Activated CD8-positive, alpha-beta memory T cell treated with anti-CD3 and anti-CD28 coated beads for 36 hours (primary cell): ENCODE results near the gene HNRNPA3. TPM values are rescaled to one million over a fixed set of nuclear protein-coding genes. Genes with fewer than 3 reads are reported as not detected.
"Not testable (repeated sequence)": the region's sequence is repeated elsewhere in the genome, so short reads cannot be mapped to it uniquely, and the experiment has no call there.

Experiments used
- CTCF ChIA-PET: fragments of 350-600 bp; sonication (Branson Sonifier 250); formaldehyde crosslinking; loops from one replicate; lab custom pipeline; 2021; ENCODE audit warnings: antibody characterized with exemption; lab: Charles Lee
- POLR2A ChIA-PET: fragments of 350-600 bp; sonication (Branson Sonifier 250); formaldehyde crosslinking; loops from one replicate; lab custom pipeline; 2021; ENCODE audit warnings: antibody characterized with exemption; lab: Charles Lee
- total RNA-seq, 2 experiments: library from RNA; stranded (reverse); gene quantifications; one replicate each; pipeline ENCODE4 v1.2.3, GENCODE V29; 2021

HNRNPA3 gene
- total RNA-seq, 2 experiments from 2014 or later, result 220 to 227 TPM

- POLR2A ChIA-PET, result no interaction called here
These were observed 28.0 kb upstream of the HNRNPA3 start for GRCh38 chr2:177184606-177185005.

GRCh38 chr2:177186038-177186437 lies 26.6 kb upstream of the HNRNPA3 start:
- CTCF ChIA-PET, result interaction anchor here (0.8 kb wide), 1 partner anchor 21 kb away, joined by 4 read pairs; no protein-coding TSS in a partner anchor
- POLR2A ChIA-PET, result not testable (repeated sequence)

More at GRCh38 chr2:177184606-177185005, 28.0 kb upstream of the HNRNPA3 start:
- CTCF ChIA-PET, result interaction anchor here (0.6 kb wide), 1 partner anchor 591 kb away, joined by 3 read pairs; no protein-coding TSS in a partner anchor

- ChIA-PET POLR2A (no interaction called here), CTCF (no interaction called here)
These were observed 24.8 kb upstream of the HNRNPA3 start for GRCh38 chr2:177187631-177188312.

- CTCF ChIA-PET, result no interaction called here
- POLR2A ChIA-PET, result no interaction called here
These were observed 23.8 kb upstream of the HNRNPA3 start for GRCh38 chr2:177188482-177189469.

GRCh38 chr2:177190941-177191340 lies 21.7 kb upstream of the HNRNPA3 start:
- ChIA-PET POLR2A (interaction anchor here (0.6 kb wide), 1 partner anchor 21 kb away, joined by 4 read pairs; the partner anchor contains the start of gene HNRNPA3), CTCF (interaction anchor here (0.6 kb wide), 1 partner anchor 35 kb away, joined by 3 read pairs; no protein-coding TSS in a partner anchor)

- ChIA-PET POLR2A (no interaction called here), CTCF (no interaction called here)
These were observed 19.8 kb upstream of the HNRNPA3 start for GRCh38 chr2:177192788-177193187.

- CTCF ChIA-PET, result no interaction called here
These were observed 19.4 kb upstream of the HNRNPA3 start for GRCh38 chr2:177193240-177193639.

GRCh38 chr2:177195194-177195593 lies 17.4 kb upstream of the HNRNPA3 start:
- POLR2A ChIA-PET, result interaction anchor here (0.5 to 1.0 kb wide), 2 partner anchors 28 to 70 kb away, joined by 3 read pairs; no protein-coding TSS in a partner anchor
- CTCF ChIA-PET, result no interaction called here

More at GRCh38 chr2:177193240-177193639, 19.4 kb upstream of the HNRNPA3 start:
- POLR2A ChIA-PET, result interaction anchor here (0.6 kb wide), 1 partner anchor 100 kb away, joined by 3 read pairs; no protein-coding TSS in a partner anchor

GRCh38 chr2:177200419-177200818 lies 12.2 kb upstream of the HNRNPA3 start:
- CTCF ChIA-PET, result interaction anchor here (0.8 to 1.4 kb wide), 2 partner anchors 35 to 41 kb away, joined by 3 read pairs; no protein-coding TSS in a partner anchor
- POLR2A ChIA-PET, result not testable (repeated sequence)

GRCh38 chr2:177201919-177202346 lies 10.7 kb upstream of the HNRNPA3 start:
- POLR2A ChIA-PET, result no interaction called here
- CTCF ChIA-PET, result interaction anchor here (1.5 kb wide), 1 partner anchor 41 kb away, joined by 3 read pairs; no protein-coding TSS in a partner anchor

- ChIA-PET POLR2A (no interaction called here), CTCF (interaction anchor here (1.2 kb wide), 1 partner anchor 40 kb away, joined by 4 read pairs; no protein-coding TSS in a partner anchor)
These were observed 8.2 kb upstream of the HNRNPA3 start for GRCh38 chr2:177204417-177204816.

GRCh38 chr2:177207101-177207500 lies 5.5 kb upstream of the HNRNPA3 start:
- CTCF ChIA-PET, result interaction anchor here (1.4 kb wide), 1 partner anchor 43 kb away, joined by 5 read pairs; no protein-coding TSS in a partner anchor
- POLR2A ChIA-PET, result no interaction called here

GRCh38 chr2:177211169-177211568 lies 1.4 kb upstream of the HNRNPA3 start:
- ChIA-PET CTCF (interaction anchor here (0.9 to 1.7 kb wide), 3 partner anchors 46 to 53 kb away, joined by 3 to 9 read pairs (median 3); partner anchors contain the start of gene NFE2L2), POLR2A (interaction anchor here (0.6 to 5.0 kb wide), 7 partner anchors 11 to 99 kb away, joined by 3 to 98 read pairs (median 5); partner anchors contain the start of gene NFE2L2)

GRCh38 chr2:177211576-177212105 lies 953 bp upstream of the HNRNPA3 start:
- CTCF ChIA-PET, result interaction anchor here (0.9 to 1.7 kb wide), 3 partner anchors 46 to 53 kb away, joined by 3 to 9 read pairs (median 3); partner anchors contain the start of gene NFE2L2
- POLR2A ChIA-PET, result interaction anchor here (0.6 to 5.0 kb wide), 8 partner anchors 10 to 98 kb away, joined by 3 to 98 read pairs (median 4); partner anchors contain the start of gene NFE2L2

GRCh38 chr2:177212891-177213856 lies 580 bp downstream of the HNRNPA3 start:
- CTCF ChIA-PET, result interaction anchor here (0.6 to 1.8 kb wide), 4 partner anchors 49 to 83 kb away, joined by 3 to 9 read pairs (median 6); partner anchors contain the start of gene NFE2L2
- POLR2A ChIA-PET, result interaction anchor here (0.6 to 5.0 kb wide), 7 partner anchors 9 to 181 kb away, joined by 3 to 98 read pairs (median 4); partner anchors contain the start of gene NFE2L2

- POLR2A ChIA-PET, result interaction anchor here (0.6 to 0.7 kb wide), 2 partner anchors 11 to 22 kb away, joined by 4 to 5 read pairs; no protein-coding TSS in a partner anchor
- CTCF ChIA-PET, result no interaction called here
These were observed 4.8 kb downstream of the HNRNPA3 start for GRCh38 chr2:177217247-177217843.

- CTCF ChIA-PET, result interaction anchor here (0.7 kb wide), 1 partner anchor 44 kb away, joined by 3 read pairs; no protein-coding TSS in a partner anchor
- POLR2A ChIA-PET, result not testable (repeated sequence)
These were observed 7.2 kb downstream of the HNRNPA3 start for GRCh38 chr2:177219787-177220186.
